Urothelium cell line (cell line): Measurements from ENCODE around the gene XPNPEP3.
"Not testable (repeated sequence)": the region's sequence is repeated elsewhere in the genome, so short reads cannot be mapped to it uniquely, and the experiment has no call there.

Experiments
- DNase-seq: peaks from one replicate; pipeline ENCODE4 v3.0.0; 2011; ENCODE audit warnings: low spot score, mixed read lengths
- FAIRE-seq: peaks from 2 replicates; lab custom pipeline; 2011; peaks lifted over from hg19 to GRCh38; lab: Jason Lieb, UNC

The XPNPEP3 gene

DNA sequence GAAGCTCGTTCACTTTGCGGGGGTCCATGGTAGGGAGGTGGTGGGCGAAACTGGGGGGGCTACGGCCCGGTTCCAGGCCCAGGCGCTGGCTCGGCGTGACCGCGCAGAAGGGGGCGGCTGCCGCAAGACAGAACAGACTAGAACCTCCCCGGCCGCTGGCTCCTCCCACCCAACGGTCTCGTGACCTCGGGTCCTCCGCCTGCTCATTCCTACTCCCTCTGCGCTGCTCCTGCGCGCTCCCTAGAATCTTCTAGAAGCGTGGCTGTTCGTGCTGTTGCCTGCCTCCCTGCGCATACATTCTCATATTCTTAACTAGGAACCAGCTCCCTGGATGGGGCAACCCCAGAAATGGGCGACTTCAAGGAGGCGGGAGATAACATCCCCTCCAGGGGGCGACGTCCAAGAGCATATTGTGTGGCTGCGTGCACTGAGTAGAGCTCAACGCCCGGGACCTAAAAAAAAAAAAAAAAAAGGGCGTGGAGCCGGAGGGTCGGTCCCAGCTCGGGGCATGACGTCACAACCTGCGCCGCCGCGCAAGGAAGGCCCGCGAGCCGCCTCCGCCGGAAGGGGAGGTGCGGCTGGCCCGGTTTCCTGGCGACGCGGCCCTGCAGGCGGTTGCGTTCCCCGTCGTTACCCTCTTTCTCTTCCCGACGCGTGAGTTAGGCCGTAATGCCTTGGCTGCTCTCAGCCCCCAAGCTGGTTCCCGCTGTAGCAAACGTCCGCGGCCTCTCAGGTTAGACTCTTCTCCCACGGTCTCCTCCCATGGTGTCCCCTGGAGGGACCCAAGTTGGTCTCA lies at the start of gene XPNPEP3, which contains the start of gene ST13:
TSS of gene XPNPEP3 (plus strand) at position 636 of the 796 bp plus-strand sequence. CDS start at position 670, 34 bp downstream.
TSS of gene ST13 (minus strand) at position 127 of the 796 bp plus-strand sequence. CDS start at position 28, 99 bp downstream.
- peak; percentile 66 for FAIRE-seq
- DNase-seq, result peak; percentile 97

DNA sequence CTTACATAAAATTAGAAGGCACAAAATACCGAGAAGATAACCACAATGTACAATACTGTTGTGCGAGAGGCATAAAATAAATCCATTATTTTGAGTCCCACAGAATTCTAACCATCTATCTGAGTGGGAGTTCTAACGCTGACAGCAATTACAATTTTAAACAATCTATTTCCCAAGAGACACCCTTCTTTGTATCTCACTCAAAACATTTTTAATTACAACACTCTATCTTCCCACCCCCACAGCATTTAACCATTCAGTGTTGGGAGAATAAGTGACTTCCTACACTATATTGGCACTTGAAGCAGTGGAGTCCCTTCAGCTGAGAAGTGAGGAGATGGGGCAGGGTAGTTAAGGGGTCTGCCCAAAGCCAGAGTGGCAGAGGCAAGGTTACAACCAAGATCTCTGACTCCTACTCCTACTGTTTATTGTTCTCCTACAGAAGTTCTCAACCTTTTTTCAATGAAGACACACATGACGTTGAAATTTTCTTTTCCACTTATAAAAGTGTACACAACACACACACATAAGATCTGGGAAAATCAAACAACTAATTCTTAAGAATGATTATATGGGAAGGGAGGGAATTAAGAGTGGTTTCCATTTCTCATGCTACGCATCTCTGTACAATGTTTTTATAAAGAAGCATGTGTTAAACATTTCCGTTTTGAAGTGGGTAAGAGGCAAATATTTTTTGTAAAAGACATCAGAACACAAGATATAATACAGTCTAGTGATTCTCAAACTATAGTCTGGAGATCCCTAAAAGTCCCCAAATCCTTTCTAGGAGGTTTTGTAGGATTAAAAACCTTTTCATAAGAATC lies 48.7 kb upstream of the XPNPEP3 start:
- DNase-seq, result no peak
- FAIRE-seq, result no peak

DNA sequence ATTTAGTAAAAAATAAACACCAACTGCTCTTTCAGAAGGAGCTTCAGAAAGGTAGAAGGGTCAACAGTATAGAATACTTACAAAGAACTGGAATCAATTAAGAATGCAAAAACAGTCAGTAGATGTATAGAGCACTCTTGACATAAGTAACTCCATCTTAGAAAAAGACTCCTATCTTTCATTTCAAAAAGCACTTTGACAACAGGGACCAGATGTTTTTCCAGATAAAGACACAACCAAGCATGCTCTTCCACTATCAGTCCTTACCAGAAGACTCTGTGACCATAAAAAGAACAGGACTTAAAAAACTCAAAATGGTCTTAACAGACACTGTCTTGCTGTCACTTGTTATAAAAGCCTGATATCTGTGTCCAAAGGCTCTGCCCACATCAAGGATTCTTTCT lies 43.0 kb upstream of the XPNPEP3 start:
- FAIRE-seq (no peak), DNase-seq (no peak)

DNA sequence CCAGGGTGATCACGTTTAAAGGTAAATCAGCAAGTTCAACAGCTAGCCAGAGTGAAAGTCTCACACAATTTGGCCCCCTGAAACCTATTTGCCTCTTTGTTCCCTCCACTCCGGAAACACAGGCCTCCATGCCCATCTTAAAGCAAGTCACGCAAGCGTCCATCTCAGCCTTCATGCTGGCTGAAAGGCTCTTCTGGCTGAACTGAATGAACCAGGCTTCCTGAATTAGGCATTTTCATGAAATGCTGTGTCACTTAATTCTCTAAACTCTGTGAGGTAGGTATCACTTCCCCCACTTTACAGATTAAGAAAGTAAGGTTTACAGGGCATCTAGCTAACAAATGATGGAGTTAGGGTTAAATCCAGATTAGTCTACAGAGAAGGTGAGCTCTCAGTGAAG lies 39.2 kb upstream of the XPNPEP3 start:
- DNase-seq (no peak), FAIRE-seq (no peak)

DNA sequence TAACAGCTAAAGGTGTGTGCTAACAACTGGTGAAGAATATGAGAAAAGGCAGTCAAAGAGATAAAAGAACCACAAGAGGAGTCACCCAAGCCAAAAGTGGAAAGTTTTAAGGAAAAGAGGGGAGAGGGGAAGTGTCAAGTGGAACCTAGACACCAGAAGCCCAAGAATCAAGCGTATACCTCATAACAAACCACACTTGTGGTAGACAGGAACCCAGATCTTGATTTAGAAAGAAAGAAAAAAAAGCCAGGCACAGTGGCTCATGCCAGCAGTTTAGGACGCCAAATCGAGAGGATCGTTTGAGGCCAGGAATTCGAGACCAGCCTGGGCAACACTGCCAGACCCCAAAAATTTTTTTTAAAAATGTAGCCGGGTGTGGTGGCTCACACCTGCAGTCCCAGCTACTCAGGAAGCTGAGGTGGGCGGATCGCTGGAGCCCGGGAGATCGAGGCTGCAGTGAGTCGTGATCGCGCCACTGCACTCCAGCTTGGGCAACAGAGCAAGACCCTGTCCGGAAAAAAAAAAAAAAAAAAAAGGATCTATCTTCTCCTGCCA lies 38.7 kb upstream of the XPNPEP3 start:
- DNase-seq, result no peak

DNA sequence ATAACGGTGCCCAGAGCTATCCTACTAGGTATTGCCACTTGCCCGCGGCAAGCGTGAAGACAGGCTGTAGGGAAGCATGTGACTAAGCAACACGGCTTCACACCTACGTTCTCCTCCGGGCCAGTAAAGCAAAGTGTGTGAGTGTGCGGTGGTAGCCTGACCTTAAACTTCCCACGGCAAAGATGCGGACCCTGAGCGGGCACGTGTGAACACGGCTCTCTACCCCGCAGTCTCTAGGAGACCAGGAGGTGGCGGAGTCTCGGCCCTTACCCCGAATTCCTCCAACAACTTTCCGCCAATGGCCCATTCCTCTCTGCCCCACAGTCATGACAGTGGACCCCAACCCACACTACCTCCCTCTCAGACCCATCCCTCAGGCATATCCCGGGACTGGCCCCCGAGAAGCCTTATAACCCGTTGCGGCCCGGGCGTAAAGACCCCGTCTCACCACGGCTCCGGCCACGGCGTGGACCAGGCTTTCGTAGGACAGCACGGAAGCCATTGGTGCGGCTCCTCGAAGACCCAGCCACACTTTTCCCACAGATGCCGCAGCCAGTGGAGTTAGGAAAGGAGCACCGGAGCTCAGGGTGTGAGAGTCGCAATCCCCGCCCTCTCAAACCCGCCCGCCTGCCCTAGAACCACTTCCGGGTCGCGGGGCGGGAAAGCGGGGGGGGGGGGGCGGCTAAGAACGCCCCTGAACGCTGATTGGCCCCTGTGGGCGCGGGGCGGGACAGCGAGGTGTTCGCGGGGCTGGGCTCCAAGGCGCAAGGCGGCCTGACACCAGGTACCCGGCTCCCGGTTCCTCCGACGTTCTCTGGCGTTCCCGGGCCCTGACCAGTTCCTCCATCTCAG lies 38.0 kb upstream of the XPNPEP3 start, which contains the start of gene SLC25A17:
TSS of gene SLC25A17 (minus strand) at position 600 of the 852 bp plus-strand sequence. CDS start at position 502, 98 bp downstream.
- FAIRE-seq (peak; percentile 66), DNase-seq (peak; percentile 98)

More for the DNA sequence above, 38.7 kb upstream of the XPNPEP3 start:
- no peak for FAIRE-seq

DNA sequence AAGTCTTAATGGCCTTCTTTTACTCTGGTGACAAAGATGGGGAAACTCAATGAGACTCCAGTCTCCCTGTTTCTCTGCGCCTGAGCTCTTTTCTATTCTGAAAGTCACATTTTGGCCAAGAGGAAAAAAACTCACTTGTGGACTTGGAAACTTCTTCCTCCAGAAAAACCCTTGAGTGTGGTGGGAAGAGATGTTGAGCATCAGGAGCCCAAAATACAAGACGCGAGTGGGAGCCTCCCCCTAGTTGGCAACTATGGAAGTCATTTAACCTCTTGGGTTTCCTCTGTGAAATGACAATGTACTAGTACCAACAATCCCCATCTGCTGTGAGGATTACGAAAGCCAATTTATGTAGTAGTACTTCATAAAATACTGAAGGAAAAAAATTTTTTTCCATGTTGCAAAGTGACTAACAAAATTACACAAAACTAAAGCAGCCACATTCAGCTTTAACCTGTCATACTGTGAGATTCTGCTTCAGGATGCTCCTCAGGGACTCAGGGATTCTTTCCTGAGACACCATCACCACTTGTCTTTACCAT lies 37.3 kb upstream of the XPNPEP3 start:
- FAIRE-seq (no peak), DNase-seq (peak; percentile 13)

DNA sequence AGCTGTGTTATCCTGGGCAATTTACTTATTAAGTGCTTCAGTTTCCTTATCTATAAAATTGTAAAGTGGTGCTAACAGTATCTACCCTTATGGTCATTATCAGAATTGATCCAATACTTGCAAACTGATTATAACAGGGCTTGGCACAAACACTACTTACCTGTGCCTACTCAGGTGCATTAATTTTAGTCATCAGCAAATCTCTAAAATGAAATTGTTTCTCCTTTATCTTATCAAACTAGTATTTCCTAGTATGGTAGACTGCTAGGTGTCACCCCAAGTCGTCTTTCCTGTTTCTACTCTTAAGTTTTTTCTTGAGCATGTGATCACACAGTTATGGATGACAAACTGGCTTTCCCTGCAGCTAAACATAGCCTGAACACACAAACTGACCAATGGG lies 33.5 kb upstream of the XPNPEP3 start:
- DNase-seq (no peak), FAIRE-seq (no peak)

DNA sequence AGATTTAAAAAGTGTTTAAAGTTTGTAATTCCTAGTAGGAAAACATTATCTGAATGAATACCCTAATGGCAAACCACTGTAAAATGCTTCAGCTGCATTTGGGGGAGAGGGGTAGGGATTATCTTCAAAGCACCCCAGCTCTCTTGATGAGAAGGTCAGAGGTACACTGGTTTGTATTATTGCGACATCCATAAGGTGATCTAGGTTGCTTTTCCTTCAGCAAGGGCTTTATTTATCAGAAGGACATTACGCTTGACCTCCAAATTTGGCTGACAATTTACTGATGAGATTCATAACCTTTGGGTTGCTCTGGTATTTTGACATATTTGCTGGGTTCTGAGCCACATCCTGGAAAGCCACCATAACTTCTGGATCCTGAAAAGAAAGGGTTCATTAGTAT lies 30.7 kb upstream of the XPNPEP3 start:
- DNase-seq, FAIRE-seq: not testable (repeated sequence)

DNA sequence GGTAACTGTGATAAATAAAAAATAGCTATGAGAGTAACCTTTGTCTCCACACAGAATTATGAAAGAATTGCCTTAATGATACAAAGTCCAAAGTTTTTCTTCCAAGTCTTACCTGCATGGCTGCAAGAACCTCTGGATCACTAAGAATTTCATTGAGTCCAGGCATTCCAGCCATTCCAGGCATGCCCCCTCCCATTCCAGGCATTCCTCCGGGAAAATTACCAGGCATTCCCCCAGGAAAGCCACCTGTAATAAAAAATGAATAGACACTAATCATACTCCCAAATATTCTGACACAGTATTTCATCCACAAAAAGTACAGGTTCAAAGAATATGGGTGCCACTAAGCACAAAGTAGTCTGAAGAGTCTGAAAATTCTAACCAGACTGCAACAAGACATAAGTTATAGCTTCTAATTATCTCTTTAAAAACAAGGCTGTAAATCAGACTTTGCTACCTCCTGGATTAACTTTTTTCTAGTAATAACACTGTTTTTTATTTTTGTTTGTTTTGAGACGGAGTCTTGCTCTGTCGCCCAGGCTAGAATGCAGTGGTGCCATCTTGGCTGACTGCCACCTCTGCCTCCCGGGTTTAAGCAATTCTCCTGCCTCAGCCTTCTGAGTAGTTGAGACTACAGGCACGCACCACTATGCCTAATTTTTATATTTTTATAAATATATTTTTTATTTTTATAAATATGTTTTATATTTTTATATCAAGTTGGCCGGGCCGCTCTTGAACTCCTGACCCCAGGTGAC lies 29.8 kb upstream of the XPNPEP3 start:
- FAIRE-seq (no peak), DNase-seq (no peak)

DNA sequence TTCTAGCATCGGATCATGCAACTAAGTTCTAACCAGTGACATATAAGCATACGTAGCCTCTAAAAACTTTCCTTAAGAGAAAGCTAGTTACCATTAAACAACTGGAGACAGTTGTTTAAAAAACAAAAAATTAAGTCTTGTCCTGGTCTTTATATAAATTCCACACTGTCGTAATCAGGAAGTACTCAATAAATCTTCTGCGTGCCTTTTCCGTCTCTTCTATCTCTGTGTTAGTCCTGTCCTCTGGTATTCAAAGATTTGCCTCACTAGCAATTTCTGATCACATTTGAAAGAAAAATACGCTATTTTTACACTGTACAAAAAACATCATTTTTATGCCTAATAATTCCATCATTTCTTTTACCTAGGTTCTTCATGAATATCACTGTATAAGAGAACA lies 27.8 kb upstream of the XPNPEP3 start:
- DNase-seq, result no peak
- no peak for FAIRE-seq

DNA sequence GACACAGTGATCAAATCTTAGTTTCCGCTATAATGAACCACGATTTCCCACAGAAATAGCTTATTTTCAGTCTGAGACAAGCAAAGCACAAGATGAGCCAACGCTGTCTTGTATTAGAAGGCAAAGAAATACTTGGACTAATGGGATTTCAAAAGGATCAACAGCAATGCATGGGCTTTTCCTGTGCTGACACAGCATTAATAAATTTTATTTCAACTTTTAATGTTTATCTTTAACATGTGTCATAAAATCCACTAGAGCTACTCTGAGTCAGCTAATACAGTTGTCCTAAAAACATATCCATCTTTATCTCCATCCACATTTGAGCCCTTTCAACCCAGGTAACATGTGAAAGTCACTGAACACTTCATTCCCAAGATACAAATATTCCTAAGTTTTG lies 22.3 kb upstream of the XPNPEP3 start:
- DNase-seq (no peak), FAIRE-seq (no peak)

DNA sequence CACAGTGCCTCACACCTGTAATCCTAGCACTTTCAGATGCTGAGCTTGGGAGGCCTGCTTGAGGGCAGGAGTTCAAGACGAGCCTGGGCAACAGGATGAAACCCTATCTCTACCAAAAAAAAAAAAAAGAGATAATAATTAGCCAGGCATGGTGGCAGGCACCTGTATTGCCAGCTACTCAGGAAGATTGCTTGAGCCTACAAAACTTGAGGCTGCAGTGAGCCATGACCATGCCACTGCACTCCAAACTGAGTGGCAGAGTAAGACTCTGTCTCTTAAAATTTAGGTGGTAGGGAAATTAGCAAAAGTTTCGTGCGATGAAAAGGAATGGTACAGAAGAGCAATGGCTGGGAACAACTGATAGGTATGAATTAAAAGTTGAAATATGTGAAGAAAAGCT lies 18.5 kb upstream of the XPNPEP3 start:
- FAIRE-seq, result no peak
- no peak for DNase-seq

DNA sequence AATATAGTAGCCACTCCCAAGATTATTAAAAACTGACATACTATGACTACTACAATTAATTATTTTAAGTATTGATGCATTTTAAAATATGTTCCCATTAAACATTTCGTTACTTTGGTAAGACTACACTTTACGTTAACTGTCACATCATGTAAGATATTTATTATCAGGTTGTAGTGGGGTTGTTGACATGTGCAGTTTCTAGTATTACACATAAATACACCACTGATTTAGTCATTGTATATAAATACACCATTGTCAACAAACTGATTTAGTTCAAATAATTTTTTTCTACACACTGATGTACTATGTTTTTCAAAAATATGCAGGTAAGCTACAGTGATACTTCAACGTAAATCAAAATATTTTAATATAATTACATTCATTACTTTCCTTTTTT lies 12.0 kb upstream of the XPNPEP3 start:
- FAIRE-seq, result no peak
- DNase-seq, result no peak

DNA sequence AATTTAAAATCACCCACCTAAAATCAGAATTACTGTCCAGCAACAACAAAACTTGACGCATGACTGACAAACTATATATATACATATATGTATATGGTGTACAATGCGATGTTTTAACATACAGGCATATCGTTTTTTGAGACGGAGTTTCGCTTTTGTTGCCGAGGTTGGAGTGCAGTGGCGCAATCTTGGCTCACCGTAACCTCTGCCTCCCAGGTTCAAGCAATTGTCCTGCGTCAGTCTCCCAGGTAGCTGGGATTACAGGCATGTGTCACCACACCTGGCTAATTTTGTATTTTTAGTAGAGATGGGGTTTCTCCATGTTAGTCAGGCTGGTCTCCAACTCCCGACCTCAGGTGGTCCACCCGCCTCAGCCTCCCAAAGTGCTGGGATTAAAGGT lies 11.1 kb upstream of the XPNPEP3 start:
- not testable (repeated sequence) for FAIRE-seq

DNA sequence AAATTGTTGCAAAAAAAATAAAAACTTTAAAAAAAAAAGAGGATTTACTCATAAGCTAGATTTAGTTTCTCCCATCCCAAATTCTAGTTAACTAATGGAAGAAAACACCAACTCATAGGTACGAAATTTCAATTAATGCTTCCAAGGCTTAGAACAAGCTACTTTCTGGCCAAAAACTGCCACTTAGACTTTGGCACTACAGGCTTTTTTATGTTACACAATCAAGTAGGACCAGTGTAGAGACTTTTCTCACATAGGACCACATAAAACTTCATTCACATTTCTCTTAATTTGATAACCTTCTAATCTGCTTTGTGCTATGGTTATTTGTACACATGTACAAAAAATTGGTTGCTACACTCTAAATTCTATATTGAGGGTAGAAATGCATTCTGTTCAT lies 3.6 kb upstream of the XPNPEP3 start:
- DNase-seq, result no peak

More for the DNA sequence above, 11.1 kb upstream of the XPNPEP3 start:
- DNase-seq, result not testable (repeated sequence)

DNA sequence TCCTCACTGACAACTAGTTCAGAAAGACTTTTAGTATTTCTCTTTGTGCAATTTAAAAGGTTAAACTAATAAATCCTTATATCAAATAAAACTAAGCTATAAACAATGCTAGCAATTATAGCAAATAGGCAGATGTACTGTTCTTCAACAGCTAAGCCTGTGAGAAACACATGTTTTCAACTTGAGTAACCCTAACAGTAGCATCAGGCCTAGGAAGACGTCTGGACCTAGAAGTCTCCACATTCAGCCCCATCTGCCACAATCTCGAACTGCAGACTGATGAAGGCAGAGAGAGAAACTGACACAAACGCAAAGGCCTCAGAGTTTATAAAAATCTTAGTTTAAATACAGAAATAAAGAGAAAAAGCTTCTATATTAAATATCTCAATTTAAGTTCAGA lies 3.0 kb upstream of the XPNPEP3 start:
- FAIRE-seq (no peak), DNase-seq (no peak)

More for the DNA sequence above, 3.6 kb upstream of the XPNPEP3 start:
- FAIRE-seq, result no peak

DNA sequence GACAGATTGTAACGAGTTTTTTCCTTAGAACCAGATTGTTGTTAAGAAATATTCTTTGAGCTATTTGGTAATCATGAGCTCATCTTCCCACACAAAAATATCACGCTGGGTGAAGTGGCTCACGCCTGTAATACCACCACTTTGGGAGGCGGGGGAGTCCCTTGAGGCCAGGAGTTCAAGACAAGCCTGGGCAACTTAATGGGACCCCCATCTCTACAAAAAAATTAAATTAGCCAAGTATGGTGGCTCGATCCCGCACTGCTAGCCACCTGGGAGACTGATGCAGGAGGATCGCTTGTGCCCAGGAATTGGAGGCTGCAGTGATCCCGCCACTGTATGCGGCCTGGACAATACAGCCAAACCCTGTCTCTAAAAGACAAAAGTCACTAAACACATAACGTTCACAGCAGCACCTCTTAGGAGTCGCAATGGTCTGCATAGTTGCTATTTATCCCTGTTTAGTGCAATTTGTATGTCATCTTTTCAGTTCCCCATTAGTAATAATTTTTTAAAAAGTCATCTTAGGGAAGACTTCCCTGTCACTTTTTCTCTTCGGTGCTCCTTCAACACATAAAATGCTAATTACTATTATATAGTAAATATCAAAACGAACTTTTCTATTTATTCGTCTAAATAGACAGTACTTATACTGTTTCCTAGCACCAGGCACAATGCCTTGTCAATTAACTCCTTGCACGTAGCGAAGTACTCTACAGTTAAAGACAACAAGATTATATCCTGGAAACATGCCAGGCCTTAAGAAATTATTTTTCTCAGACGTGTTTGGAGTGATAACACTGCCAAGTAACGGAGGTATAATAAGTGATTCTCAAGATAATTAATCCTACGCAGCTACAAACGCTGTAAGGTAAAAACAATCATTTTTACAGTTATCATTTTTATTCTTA lies 1.6 kb upstream of the XPNPEP3 start:
- DNase-seq (no peak), FAIRE-seq (no peak)
